MM.1S (cell line): ENCODE measurements around the gene CD300LB.

Experiments
- EZH2 ChIP-seq: fragments of 300-600 bp; sonication (generic); optimal IDR thresholded peaks from 2 replicates; pipeline ENCODE3; 2017; ENCODE audit warnings: low read depth, mild to moderate bottlenecking, antibody characterized with exemption, low read length, mixed read lengths
- EZH2phosphoT487 ChIP-seq: fragments of 300-600 bp; sonication (generic); IDR thresholded peaks from 2 replicates; pipeline ENCODE4 v1.6.1; 2018; ENCODE audit warnings: antibody characterized with exemption, low read length
- TF ChIP-seq, protein P1 (sequence below): fragments of 300-600 bp; sonication (generic); IDR thresholded peaks from 2 replicates; pipeline ENCODE4 v1.5.1; 2016; ENCODE audit warnings: antibody characterized with exemption, low read length, mixed read lengths

- TF ChIP-seq, protein P1, sequence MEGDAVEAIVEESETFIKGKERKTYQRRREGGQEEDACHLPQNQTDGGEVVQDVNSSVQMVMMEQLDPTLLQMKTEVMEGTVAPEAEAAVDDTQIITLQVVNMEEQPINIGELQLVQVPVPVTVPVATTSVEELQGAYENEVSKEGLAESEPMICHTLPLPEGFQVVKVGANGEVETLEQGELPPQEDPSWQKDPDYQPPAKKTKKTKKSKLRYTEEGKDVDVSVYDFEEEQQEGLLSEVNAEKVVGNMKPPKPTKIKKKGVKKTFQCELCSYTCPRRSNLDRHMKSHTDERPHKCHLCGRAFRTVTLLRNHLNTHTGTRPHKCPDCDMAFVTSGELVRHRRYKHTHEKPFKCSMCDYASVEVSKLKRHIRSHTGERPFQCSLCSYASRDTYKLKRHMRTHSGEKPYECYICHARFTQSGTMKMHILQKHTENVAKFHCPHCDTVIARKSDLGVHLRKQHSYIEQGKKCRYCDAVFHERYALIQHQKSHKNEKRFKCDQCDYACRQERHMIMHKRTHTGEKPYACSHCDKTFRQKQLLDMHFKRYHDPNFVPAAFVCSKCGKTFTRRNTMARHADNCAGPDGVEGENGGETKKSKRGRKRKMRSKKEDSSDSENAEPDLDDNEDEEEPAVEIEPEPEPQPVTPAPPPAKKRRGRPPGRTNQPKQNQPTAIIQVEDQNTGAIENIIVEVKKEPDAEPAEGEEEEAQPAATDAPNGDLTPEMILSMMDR, result no peak
- no peak for TF ChIP-seq EZH2
- no peak for TF ChIP-seq EZH2phosphoT487
These were observed 33.9 kb upstream of the CD300LB start for GRCh38 chr17:74565126-74565525.
